IMR-90 (cell line): ENCODE measurements around the gene CHD3. TPM values are rescaled to one million over a fixed set of nuclear protein-coding genes. Genes with fewer than 3 reads are reported as not detected.

Source experiments
- ATAC-seq: fragments of 200-7000 bp; cut with Tn5 transposase; 2 replicates; pipeline ENCODE4 v1.9.1; 2020; ENCODE audit warnings: low read depth, mild to moderate bottlenecking, moderate library complexity
- BruUV-seq: library from RNA; stranded (reverse); fragments of 400-500 nt; replicated peaks from 2 replicates; lab custom pipeline; 2021; lab: Mats Ljungman, UMichigan
- CTCF ChIA-PET: fragments of 300-600 bp; formaldehyde crosslinking; extraction: SDS; loops from one replicate; lab custom pipeline; 2021; ENCODE audit warnings: antibody characterized with exemption; lab: Yijun Ruan, JAX
- POLR2A ChIA-PET: fragments of 300-600 bp; sonication (Branson Sonifier 250); formaldehyde crosslinking; loops from one replicate; lab custom pipeline; 2022; ENCODE audit warnings: antibody characterized with exemption; ENCODE audit not compliant: unreplicated experiment; lab: Charles Lee
- DNase-seq: peaks from one replicate; pipeline ENCODE4 v3.0.0; 2013
- H2AFZ ChIP-seq: replicated peaks from 2 replicates; pipeline ENCODE3; 2013; ENCODE audit warnings: low read length, mild to moderate bottlenecking; ENCODE audit not compliant: poor library complexity
- H2AK5ac ChIP-seq: 2 replicates; pipeline ENCODE4 v1.6.1; 2013; ENCODE audit warnings: low read depth, low read length, inconsistent platforms
- H2AK9ac ChIP-seq: replicated peaks from 2 replicates; pipeline ENCODE3; 2013; ENCODE audit warnings: mild to moderate bottlenecking, low read depth, low read length, moderate library complexity; ENCODE audit not compliant: poor library complexity
- H2BK120ac ChIP-seq: 2 replicates; pipeline ENCODE4 v1.6.1; 2013; ENCODE audit warnings: low read depth, low read length, inconsistent platforms
- H2BK15ac ChIP-seq: 3 replicates; pipeline ENCODE4 v1.6.1; 2013; ENCODE audit warnings: low read depth, low read length, inconsistent platforms
- H2BK20ac ChIP-seq: 2 replicates; pipeline ENCODE4 v1.6.1; 2013; ENCODE audit warnings: low read depth, mild to moderate bottlenecking, inconsistent platforms, low read length, moderate library complexity
- H2BK5ac ChIP-seq: 2 replicates; pipeline ENCODE4 v1.6.1; 2013; ENCODE audit warnings: mild to moderate bottlenecking, low read depth, low read length, inconsistent platforms; ENCODE audit not compliant: poor library complexity, severe bottlenecking
- H3K14ac ChIP-seq: replicated peaks from 2 replicates; pipeline ENCODE4 v1.6.1; 2013; ENCODE audit warnings: low read depth, low read length, inconsistent platforms
- H3K18ac ChIP-seq: 2 replicates; pipeline ENCODE4 v1.6.1; 2013; ENCODE audit warnings: low read depth, low read length, control low read depth
- H3K23ac ChIP-seq: 2 replicates; pipeline ENCODE4 v1.6.1; 2013; ENCODE audit warnings: low read depth, low read length, inconsistent platforms
- H3K27ac ChIP-seq: 2 replicates; pipeline ENCODE4 v1.5.1; 2013; ENCODE audit warnings: mild to moderate bottlenecking, control low read depth, low read length; ENCODE audit not compliant: insufficient read depth
- H3K27me3 ChIP-seq: 2 replicates; pipeline ENCODE4 v1.6.1; 2013; ENCODE audit warnings: low read length; ENCODE audit not compliant: control insufficient read depth, insufficient read depth
- H3K36me3 ChIP-seq: 2 replicates; pipeline ENCODE4 v1.6.1; 2013; ENCODE audit warnings: low read length, mixed read lengths; ENCODE audit not compliant: control insufficient read depth, insufficient read depth
- H3K4ac ChIP-seq: 2 replicates; pipeline ENCODE4 v1.6.1; 2013; ENCODE audit warnings: low read depth, low read length, inconsistent platforms
- H3K4me1 ChIP-seq: 2 replicates; pipeline ENCODE4 v1.6.1; 2013; ENCODE audit warnings: low read length, mixed read lengths; ENCODE audit not compliant: control insufficient read depth, insufficient read depth
- H3K4me2 ChIP-seq: 2 replicates; pipeline ENCODE4 v1.6.1; 2013; ENCODE audit warnings: low read depth, mild to moderate bottlenecking, control low read depth, low read length, moderate library complexity
- H3K4me3 ChIP-seq: 2 replicates; pipeline ENCODE4 v1.5.1; 2013; ENCODE audit warnings: low read depth, mild to moderate bottlenecking, control low read depth, low read length, moderate library complexity; ENCODE audit not compliant: insufficient read depth
- H3K56ac ChIP-seq: 2 replicates; pipeline ENCODE4 v1.6.1; 2013; ENCODE audit warnings: low read length, inconsistent platforms; ENCODE audit not compliant: insufficient read depth; ENCODE audit errors: extremely low read depth
- H3K79me1 ChIP-seq, 2 experiments: 2 replicates each; pipeline ENCODE4 v1.6.1; 2013; ENCODE audit warnings: low read length in 2 of 2, inconsistent platforms in 1 of 2, low read depth in 1 of 2
- H3K9ac ChIP-seq: 2 replicates; pipeline ENCODE4 v1.6.1; 2013; ENCODE audit warnings: low read depth, low read length, control low read depth
- H3K9me1 ChIP-seq: 2 replicates; pipeline ENCODE4 v1.6.1; 2013; ENCODE audit warnings: low read length, inconsistent platforms; ENCODE audit not compliant: insufficient read depth
- H3K9me3 ChIP-seq: 2 replicates; pipeline ENCODE4 v1.6.1; 2013; ENCODE audit warnings: low read length; ENCODE audit not compliant: control insufficient read depth, insufficient read depth
- H4K20me1 ChIP-seq: 2 replicates; pipeline ENCODE4 v1.6.1; 2013; ENCODE audit warnings: low read length, inconsistent platforms; ENCODE audit not compliant: insufficient read depth
- H4K5ac ChIP-seq: 2 replicates; pipeline ENCODE4 v1.6.1; 2013; ENCODE audit warnings: mild to moderate bottlenecking, low read depth, low read length, control low read depth
- H4K8ac ChIP-seq, 2 experiments: 2 replicates each; pipeline ENCODE4 v1.6.1; 2013; ENCODE audit warnings: low read depth in 2 of 2, low read length in 2 of 2, control low read depth in 1 of 2, inconsistent platforms in 1 of 2
- H4K91ac ChIP-seq: 2 replicates; pipeline ENCODE4 v1.6.1; 2013; ENCODE audit warnings: low read depth, low read length, inconsistent platforms; ENCODE audit not compliant: insufficient read depth
- BHLHE40 ChIP-seq: fragments of 150-350 bp; IDR thresholded peaks from 2 replicates; pipeline ENCODE4 v1.6.1; 2016; ENCODE audit warnings: mild to moderate bottlenecking, low read depth, low read length
- MAZ ChIP-seq: IDR thresholded peaks from 2 replicates; pipeline ENCODE4 v1.6.1; 2012; ENCODE audit warnings: low read depth, mild to moderate bottlenecking, low read length, improper control_type of control experiment, moderate library complexity, borderline replicate concordance
- RCOR1 ChIP-seq: IDR thresholded peaks from 2 replicates; pipeline ENCODE4 v1.6.1; 2012; ENCODE audit warnings: mild to moderate bottlenecking, low read length, improper control_type of control experiment; ENCODE audit not compliant: insufficient replicate concordance
- SMC3 ChIP-seq: fragments of 150-350 bp; IDR thresholded peaks from 2 replicates; pipeline ENCODE4 v1.6.1; 2016; ENCODE audit warnings: low read depth, mild to moderate bottlenecking, antibody characterized with exemption, low read length, moderate library complexity
- WGBS, 2 experiments: methylation state at CpG; one replicate each; pipeline versions ENCODE4 v1.1.5 to v1.1.7; 2013; ENCODE audit warnings: missing lambda C conversion rate in 2 of 2; ENCODE audit not compliant: insufficient read length in 1 of 2; ENCODE audit errors: extremely low coverage in 2 of 2; 5-methylcytosine and 5-hydroxymethylcytosine counted together
- dilution Hi-C: fragments of 300-500 bp; cut with HindIII; formaldehyde crosslinking; loops from one replicate; pipeline ENCODE4 v1.14.3; 2018; ENCODE audit warnings: low sequenced_read_pairs; ENCODE audit not compliant: unreplicated experiment
- in situ Hi-C: fragments of 300-500 bp; cut with MboI; formaldehyde crosslinking; loops from 3 replicates; pipeline ENCODE4 v1.14.3; 2019; ENCODE audit warnings: low sequenced_read_pairs, inconsistent platforms, mixed read lengths
- intact Hi-C: fragments of 100-400 bp; cut with micrococcal nuclease; formaldehyde crosslinking; loops from 2 replicates; pipeline ENCODE4 v1.10.0; 2022
- polyA plus RNA-seq, 3 experiments: library from polyadenylated mRNA; depleted of rRNA; stranded (reverse); fragments of >200 nt; gene quantifications; 2 replicates each; pipeline ENCODE4 v1.2.3, GENCODE V29; 2012; ENCODE audit warnings: low replicate concordance in 1 of 3
- total RNA-seq: library from RNA; depleted of rRNA; stranded (reverse); fragments of >200 nt; gene quantifications from 2 replicates; pipeline ENCODE4 v1.2.3, GENCODE V29; 2012
- TF ChIP-seq, protein P1 (sequence below): fragments of 150-350 bp; IDR thresholded peaks from 2 replicates; pipeline ENCODE4 v1.6.1; 2016; ENCODE audit warnings: low read depth, mild to moderate bottlenecking, low read length, moderate library complexity, borderline replicate concordance
- TF ChIP-seq, protein P2 (sequence below): conservative IDR thresholded peaks from 2 replicates; pipeline ENCODE4 v1.5.1; 2012; ENCODE audit warnings: mild to moderate bottlenecking, low read depth, low read length, improper control_type of control experiment

Gene CHD3
- total and polyA plus RNA-seq, 2 of the 4 experiments (the other 2 are of a cell fraction) = 65.4 to 78.1 TPM

DNA sequence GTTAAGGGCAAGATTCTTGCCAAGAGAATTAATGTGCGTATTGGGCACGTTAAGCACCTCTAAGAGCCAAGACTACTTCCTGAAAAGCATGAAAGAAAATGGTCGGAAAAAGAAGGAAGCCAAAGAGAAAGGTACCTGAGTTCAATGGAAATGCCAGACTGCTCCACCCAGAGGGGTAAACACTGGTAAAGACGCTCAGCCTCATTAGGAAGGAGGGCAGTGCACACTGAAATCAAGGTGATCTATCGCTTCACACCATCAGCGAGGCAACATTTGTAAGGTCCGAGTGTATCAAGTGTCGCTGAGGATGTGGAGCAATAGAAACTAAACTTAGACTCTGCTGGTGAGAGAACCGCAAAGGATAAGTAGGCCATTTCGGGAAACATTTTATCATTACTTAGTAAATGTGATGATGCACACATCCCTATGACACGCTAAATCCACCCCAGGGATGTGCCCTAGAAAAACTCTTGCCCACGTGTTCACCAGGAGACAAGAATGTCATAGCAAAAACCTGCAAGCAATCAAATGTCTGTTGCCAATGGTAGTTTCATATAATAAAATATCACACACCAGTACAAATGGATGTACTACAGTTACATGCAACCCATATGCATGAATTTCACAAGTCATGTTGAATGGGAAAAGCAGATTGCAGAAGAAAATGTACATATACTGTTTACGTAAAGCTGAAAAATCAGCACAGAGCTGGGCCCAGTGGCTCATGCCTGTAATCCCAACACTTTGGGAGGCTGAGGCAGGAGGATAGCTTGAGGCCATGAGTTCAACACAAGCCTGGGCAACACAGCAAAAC, 67.0 kb downstream of the CHD3 start:
- Histone ChIP-seq H3K56ac (no peak overlapping the region), H2BK120ac (no peak overlapping the region), H4K20me1 (no peaks in the 10 kb centered on the region), H3K9me1 (no peaks in the 10 kb centered on the region), H2AFZ (no peak overlapping the region), H3K4ac (no peak overlapping the region), H3K4me1 (no peaks in the 10 kb centered on the region), H2BK15ac (no peak overlapping the region), H3K36me3 (no peaks in the 10 kb centered on the region), H3K4me2 (no peak overlapping the region), H3K27me3 (peaks cover 3% of the 10 kb centered on the region; the same call in 1 of the 2 replicates), H3K79me1 (no peaks in the 10 kb centered on the region), H3K14ac (no peak overlapping the region), H4K91ac (no peak overlapping the region), H3K4me3 (no peak overlapping the region), H2BK20ac (no peak overlapping the region; the same call in 1 of the 2 replicates), H2BK5ac (no peak overlapping the region), H2AK5ac (no peak overlapping the region), H3K9me3 (no peaks in the 10 kb centered on the region), H3K27ac (no peak overlapping the region), H2AK9ac (no peak overlapping the region), H4K8ac (no peak overlapping the region), H3K9ac (no peak overlapping the region), H3K23ac (no peak overlapping the region), H4K5ac (no peak overlapping the region), H3K18ac (no peak overlapping the region)
- in situ Hi-C loops (no loop called here), dilution Hi-C loops (no loop called here), intact Hi-C loops (no loop called here)
- ChIA-PET POLR2A (no interaction called here), CTCF (no interaction called here)
- 86% methylated on average over 3 of the region's 13 CpGs; no CpG with 5 or more reads in 1 of the 2 experiments for WGBS, 2 experiments
- DNase-seq = no peak
- TF ChIP-seq SMC3 = no peak
- no peak for TF ChIP-seq RCOR1
- TF ChIP-seq, protein P1, sequence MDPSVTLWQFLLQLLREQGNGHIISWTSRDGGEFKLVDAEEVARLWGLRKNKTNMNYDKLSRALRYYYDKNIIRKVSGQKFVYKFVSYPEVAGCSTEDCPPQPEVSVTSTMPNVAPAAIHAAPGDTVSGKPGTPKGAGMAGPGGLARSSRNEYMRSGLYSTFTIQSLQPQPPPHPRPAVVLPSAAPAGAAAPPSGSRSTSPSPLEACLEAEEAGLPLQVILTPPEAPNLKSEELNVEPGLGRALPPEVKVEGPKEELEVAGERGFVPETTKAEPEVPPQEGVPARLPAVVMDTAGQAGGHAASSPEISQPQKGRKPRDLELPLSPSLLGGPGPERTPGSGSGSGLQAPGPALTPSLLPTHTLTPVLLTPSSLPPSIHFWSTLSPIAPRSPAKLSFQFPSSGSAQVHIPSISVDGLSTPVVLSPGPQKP = no peak
- no peak for TF ChIP-seq BHLHE40
- TF ChIP-seq, protein P2, sequence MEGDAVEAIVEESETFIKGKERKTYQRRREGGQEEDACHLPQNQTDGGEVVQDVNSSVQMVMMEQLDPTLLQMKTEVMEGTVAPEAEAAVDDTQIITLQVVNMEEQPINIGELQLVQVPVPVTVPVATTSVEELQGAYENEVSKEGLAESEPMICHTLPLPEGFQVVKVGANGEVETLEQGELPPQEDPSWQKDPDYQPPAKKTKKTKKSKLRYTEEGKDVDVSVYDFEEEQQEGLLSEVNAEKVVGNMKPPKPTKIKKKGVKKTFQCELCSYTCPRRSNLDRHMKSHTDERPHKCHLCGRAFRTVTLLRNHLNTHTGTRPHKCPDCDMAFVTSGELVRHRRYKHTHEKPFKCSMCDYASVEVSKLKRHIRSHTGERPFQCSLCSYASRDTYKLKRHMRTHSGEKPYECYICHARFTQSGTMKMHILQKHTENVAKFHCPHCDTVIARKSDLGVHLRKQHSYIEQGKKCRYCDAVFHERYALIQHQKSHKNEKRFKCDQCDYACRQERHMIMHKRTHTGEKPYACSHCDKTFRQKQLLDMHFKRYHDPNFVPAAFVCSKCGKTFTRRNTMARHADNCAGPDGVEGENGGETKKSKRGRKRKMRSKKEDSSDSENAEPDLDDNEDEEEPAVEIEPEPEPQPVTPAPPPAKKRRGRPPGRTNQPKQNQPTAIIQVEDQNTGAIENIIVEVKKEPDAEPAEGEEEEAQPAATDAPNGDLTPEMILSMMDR = no peak
- no peak for TF ChIP-seq MAZ
- no TSS peak for BruUV-seq
- no peak for ATAC-seq
